OCI-LY1 (cell line): ENCODE measurements around the gene HID1.

Source experiments
- CTCF ChIP-seq: fragments of 200-600 bp; sonication (generic), shearing (Covaris generic); IDR thresholded peaks from 2 replicates; pipeline ENCODE4 v1.5.1; 2017; ENCODE audit warnings: mild to moderate bottlenecking, antibody characterized with exemption, low read length, moderate library complexity, mixed read lengths
- EZH2 ChIP-seq: fragments of 200-600 bp; sonication (generic), shearing (Covaris generic); IDR thresholded peaks from 2 replicates; pipeline ENCODE4 v1.8.0; 2017; ENCODE audit warnings: borderline replicate concordance, mixed run types, mild to moderate bottlenecking, antibody characterized with exemption, low read length, moderate library complexity, mixed read lengths

GRCh38 chr17:74936470-74936799, 36.1 kb downstream of the HID1 start:
- TF ChIP-seq CTCF (no peak), EZH2 (no peak)
